Measurements from ENCODE around the gene IL17D.

- TF ChIP-seq POLR2A (IDR thresholded peaks at IDR 0.05) (no peak), CTCF (IDR thresholded peaks at IDR 0.05) (no peak)
Observed at GRCh38 chr13:20672772-20673171, 30.7 kb upstream of the IL17D start.

Data from body of pancreas (tissue), 4 donors.